SJSA1 (cell line): Measurements from ENCODE around the gene OR8S1. TPM values are rescaled to one million over a fixed set of nuclear protein-coding genes. Genes with fewer than 3 reads are reported as not detected.
"Not testable (repeated sequence)": the region's sequence is repeated elsewhere in the genome, so short reads cannot be mapped to it uniquely, and the experiment has no call there.

ENCODE experiments used
- DNase-seq, 2 experiments: peaks; one replicate each; pipeline ENCODE4 v3.0.0-alpha.2; 2015 to 2020; ENCODE audit warnings: low spot score in 2 of 2, low read depth in 1 of 2
- H3K27ac ChIP-seq: fragments of 250-450 bp; sonication (Bioruptor Pico); 2 replicates; pipeline ENCODE4 v1.5.1; 2020; ENCODE audit warnings: mild to moderate bottlenecking, moderate library complexity
- H3K27me3 ChIP-seq: fragments of 250-450 bp; sonication (Bioruptor Pico); replicated peaks from 2 replicates; pipeline ENCODE4 v1.5.1; 2020; ENCODE audit warnings: mild to moderate bottlenecking, moderate library complexity
- H3K36me3 ChIP-seq: fragments of 250-450 bp; sonication (Bioruptor Pico); 2 replicates; pipeline ENCODE4 v1.5.1; 2020; ENCODE audit warnings: mild to moderate bottlenecking
- H3K4me1 ChIP-seq: fragments of 250-450 bp; sonication (Bioruptor Pico); replicated peaks from 2 replicates; pipeline ENCODE4 v1.6.1; 2021; ENCODE audit warnings: mild to moderate bottlenecking
- H3K4me3 ChIP-seq: fragments of 250-450 bp; sonication (Bioruptor Pico); 2 replicates; pipeline ENCODE4 v1.5.1; 2020; ENCODE audit warnings: mild to moderate bottlenecking
- H3K9me3 ChIP-seq: fragments of 250-450 bp; sonication (Bioruptor Pico); replicated peaks from 2 replicates; pipeline ENCODE4 v1.5.1; 2020; ENCODE audit warnings: mild to moderate bottlenecking
- total RNA-seq: library from RNA; depleted of rRNA; stranded (reverse); fragments of >200 nt; shearing (Covaris generic); gene quantifications from 2 replicates; pipeline ENCODE4 v1.2.3, GENCODE V29; 2014

OR8S1 gene
- total RNA-seq, 1 experiment from 2014 or later: not detected

- no peaks in the 10 kb centered on the region for H3K4me1 ChIP-seq
- peaks cover 14% of the 10 kb centered on the region for H3K27me3 ChIP-seq
- no peaks in the 10 kb centered on the region for H3K36me3 ChIP-seq
- no peaks in the 10 kb centered on the region for H3K9me3 ChIP-seq
- no peak overlapping the region for H3K27ac ChIP-seq
- no peak overlapping the region for H3K4me3 ChIP-seq
- no peak for DNase-seq
Measured at GRCh38 chr12:48527891-48528670, 2.6 kb downstream of the OR8S1 start.

DNA sequence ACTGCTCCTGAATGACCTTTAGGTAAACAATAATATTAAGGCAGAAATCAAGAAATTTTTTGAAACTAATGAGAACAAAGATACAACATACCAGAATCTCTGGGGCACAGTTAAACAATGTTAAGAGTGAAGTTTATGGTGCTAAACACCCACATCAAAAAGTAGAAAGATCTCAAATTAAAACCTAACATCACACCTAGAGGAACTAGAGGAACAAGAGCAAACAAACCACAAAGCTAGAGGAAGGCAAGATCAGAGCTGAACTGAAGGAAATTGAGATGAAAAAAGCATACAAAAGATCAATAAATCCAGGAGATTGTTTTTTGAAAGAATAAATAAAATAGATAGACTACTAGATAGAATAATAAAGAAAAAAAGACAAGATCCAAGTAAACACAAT is 7.2 kb downstream of the OR8S1 start:
- Histone ChIP-seq H3K4me1 (no peaks in the 10 kb centered on the region), H3K27me3 (peaks cover 8% of the 10 kb centered on the region; the same call in 1 of the 2 replicates)
- no peak for DNase-seq

GRCh38 chr12:48536602-48537001 is 11.2 kb downstream of the OR8S1 start:
- no peaks in the 10 kb centered on the region for H3K4me1 ChIP-seq
- no peak for DNase-seq

More for the DNA sequence above, 7.2 kb downstream of the OR8S1 start:
- Histone ChIP-seq H3K36me3 (no peaks in the 10 kb centered on the region), H3K27ac (no peak overlapping the region), H3K9me3 (no peaks in the 10 kb centered on the region), H3K4me3 (no peak overlapping the region)

DNA sequence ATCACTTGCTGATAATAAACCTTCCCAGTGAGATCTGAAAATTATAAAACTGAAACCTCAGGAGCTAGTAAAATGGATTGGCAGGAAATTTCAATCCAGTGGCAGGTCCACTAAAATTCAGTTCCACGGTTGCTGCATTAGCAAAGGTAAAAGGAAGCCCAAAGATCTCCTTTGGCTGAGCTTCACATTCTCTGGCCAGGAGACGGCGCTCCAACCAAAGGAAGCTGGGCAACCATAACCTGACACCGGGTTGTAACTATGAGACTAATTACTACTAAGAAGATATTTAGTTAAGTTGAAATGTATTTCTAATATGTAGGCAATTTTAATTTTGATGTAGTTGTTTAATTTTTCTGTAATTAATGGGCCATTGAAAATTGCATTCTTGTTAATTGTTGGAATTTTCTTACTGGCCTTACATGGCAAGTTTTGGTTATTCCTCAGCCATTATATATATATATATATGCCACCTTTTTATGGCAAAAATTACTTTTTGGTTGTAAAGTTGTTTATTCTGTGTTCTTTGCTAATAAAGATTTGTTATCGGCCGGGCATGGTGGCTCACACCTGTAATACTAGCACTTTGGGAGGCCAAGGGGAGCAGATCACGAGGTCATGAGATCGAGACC is 17.0 kb downstream of the OR8S1 start:
- no peaks in the 10 kb centered on the region for H3K36me3 ChIP-seq
- H3K27ac ChIP-seq: no peak overlapping the region
- H3K4me3 ChIP-seq: no peak overlapping the region
- H3K4me1 ChIP-seq: no peaks in the 10 kb centered on the region
- DNase-seq: peak in 1 of 2 experiments; percentile 25
- H3K9me3 ChIP-seq: no peaks in the 10 kb centered on the region
- peaks cover 4% of the 10 kb centered on the region; the same call in 1 of the 2 replicates for H3K27me3 ChIP-seq

More at GRCh38 chr12:48536602-48537001, 11.2 kb downstream of the OR8S1 start:
- no peak overlapping the region for H3K4me3 ChIP-seq
- no peaks in the 10 kb centered on the region for H3K36me3 ChIP-seq
- H3K27me3 ChIP-seq: no peaks in the 10 kb centered on the region
- H3K9me3 ChIP-seq: no peaks in the 10 kb centered on the region
- H3K27ac ChIP-seq: no peak overlapping the region

DNA sequence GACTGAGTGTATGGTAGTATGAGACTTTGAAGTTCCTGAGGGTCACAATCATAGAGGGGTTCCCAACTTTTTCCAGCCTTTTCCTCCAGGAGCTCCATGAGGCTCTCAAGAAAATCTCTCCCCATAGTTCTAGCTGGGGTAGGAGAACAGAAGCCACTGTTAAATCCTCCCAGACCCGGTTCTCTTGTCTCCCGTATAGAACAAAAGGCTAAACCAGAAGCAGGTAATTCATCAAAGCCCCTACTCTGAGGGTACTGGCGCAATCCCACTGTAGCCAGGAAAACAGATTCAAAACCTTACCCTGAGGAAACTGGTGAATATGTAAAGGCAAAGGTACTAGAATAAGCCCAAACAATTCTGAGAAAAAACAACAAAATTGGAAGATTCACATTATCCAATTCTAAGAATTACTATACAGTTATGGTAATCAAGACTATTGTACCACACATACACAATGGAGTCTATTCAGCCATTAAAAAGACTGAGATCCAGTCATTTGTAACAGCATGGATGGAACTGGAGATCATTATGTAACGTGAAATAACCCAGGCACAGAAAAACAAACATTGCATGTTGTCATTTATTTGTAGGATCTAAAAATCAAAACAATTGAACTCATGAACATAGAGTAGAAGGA is 20.5 kb downstream of the OR8S1 start:
- H3K9me3 ChIP-seq: no peaks in the 10 kb centered on the region
- peaks cover 4% of the 10 kb centered on the region; the same call in 1 of the 2 replicates for H3K27me3 ChIP-seq
- no peaks in the 10 kb centered on the region for H3K36me3 ChIP-seq
- no peak overlapping the region for H3K27ac ChIP-seq
- no peak overlapping the region for H3K4me3 ChIP-seq
- no peak for DNase-seq
- no peaks in the 10 kb centered on the region for H3K4me1 ChIP-seq

- H3K4me3 ChIP-seq, H3K27ac ChIP-seq, DNase-seq: not testable (repeated sequence)
Measured at GRCh38 chr12:48547012-48547411, 21.6 kb downstream of the OR8S1 start.

DNA sequence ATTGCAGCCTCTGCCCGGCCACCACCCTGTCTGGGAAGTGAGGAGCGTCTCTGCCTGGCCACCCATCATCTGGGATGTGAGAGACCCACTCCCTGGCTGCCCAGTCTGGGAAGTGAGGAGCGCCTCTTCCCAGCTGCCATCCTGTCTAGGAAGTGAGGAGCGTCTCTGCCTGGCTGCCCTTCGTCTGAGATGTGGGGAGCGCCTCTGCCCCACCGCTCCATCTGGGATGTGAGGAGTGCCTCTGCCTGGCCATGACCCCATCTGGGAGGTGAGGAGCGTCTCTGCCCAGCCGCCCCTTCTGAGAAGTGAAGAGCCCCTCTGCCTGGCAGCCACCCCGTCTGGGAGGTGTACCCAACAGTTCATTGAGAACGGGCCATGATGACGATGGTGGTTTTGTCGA is 26.2 kb downstream of the OR8S1 start:
- H3K27ac ChIP-seq: not testable (repeated sequence)

More at GRCh38 chr12:48547012-48547411, 21.6 kb downstream of the OR8S1 start:
- H3K9me3 ChIP-seq, H3K27me3 ChIP-seq, H3K4me1 ChIP-seq, H3K36me3 ChIP-seq: not testable (repeated sequence)

DNA sequence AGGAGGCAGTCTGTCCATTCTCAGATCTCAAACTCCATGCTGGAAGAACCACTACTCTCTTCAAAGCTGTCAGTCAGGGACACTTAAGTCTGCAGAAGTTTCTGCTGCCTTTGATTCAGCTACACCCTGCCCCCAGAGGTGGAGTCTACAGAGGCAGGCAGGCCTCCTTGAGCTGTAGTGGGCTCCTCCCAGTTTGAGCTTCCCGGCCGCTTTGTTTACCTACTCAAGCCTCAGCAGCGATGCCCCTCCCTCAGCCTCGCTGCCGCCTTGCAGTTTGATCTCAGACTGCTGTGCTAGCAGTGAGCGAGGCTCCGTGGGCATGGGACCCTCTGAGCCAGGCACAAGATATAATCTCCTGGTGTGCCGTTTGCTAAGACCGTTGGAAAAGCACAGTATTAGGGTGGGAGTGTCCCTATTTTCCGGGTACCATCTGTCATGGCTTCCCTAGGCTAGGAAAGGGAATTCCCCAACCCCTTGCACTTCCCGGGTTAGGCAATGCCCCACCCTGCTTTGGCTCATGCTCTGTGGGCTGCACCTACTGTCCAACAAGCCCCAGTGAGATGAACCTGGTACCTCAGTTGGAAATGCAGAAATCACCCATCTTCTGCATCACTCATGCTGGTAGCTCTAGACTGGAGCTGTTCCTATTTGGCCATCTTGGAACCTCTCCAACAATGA is 28.4 kb downstream of the OR8S1 start:
- H3K4me1 ChIP-seq, H3K4me3 ChIP-seq, H3K27ac ChIP-seq, H3K36me3 ChIP-seq, DNase-seq, H3K27me3 ChIP-seq, H3K9me3 ChIP-seq: not testable (repeated sequence)

More for the DNA sequence above, 26.2 kb downstream of the OR8S1 start:
- H3K9me3 ChIP-seq, H3K4me3 ChIP-seq, H3K4me1 ChIP-seq, H3K27me3 ChIP-seq, H3K36me3 ChIP-seq, DNase-seq: not testable (repeated sequence)

GRCh38 chr12:48556631-48557030 is 31.2 kb downstream of the OR8S1 start:
- H3K4me3 ChIP-seq: no peak overlapping the region
- H3K27me3 ChIP-seq: no peaks in the 10 kb centered on the region; the same call in 1 of the 2 replicates
- H3K9me3 ChIP-seq: no peaks in the 10 kb centered on the region
- H3K4me1 ChIP-seq: no peaks in the 10 kb centered on the region
- H3K27ac ChIP-seq: no peak overlapping the region
- DNase-seq: no peak
- H3K36me3 ChIP-seq: no peaks in the 10 kb centered on the region

- H3K4me1 ChIP-seq: no peaks in the 10 kb centered on the region
- no peaks in the 10 kb centered on the region for H3K9me3 ChIP-seq
Measured at GRCh38 chr12:48557919-48558318, 32.5 kb downstream of the OR8S1 start.

GRCh38 chr12:48567731-48568130 is 42.3 kb downstream of the OR8S1 start:
- no peaks in the 10 kb centered on the region for H3K9me3 ChIP-seq
- DNase-seq: no peak

More at GRCh38 chr12:48557919-48558318, 32.5 kb downstream of the OR8S1 start:
- Histone ChIP-seq H3K4me3 (no peak overlapping the region), H3K27me3 (no peaks in the 10 kb centered on the region; the same call in 1 of the 2 replicates), H3K27ac (no peak overlapping the region), H3K36me3 (no peaks in the 10 kb centered on the region)
- DNase-seq: no peak

DNA sequence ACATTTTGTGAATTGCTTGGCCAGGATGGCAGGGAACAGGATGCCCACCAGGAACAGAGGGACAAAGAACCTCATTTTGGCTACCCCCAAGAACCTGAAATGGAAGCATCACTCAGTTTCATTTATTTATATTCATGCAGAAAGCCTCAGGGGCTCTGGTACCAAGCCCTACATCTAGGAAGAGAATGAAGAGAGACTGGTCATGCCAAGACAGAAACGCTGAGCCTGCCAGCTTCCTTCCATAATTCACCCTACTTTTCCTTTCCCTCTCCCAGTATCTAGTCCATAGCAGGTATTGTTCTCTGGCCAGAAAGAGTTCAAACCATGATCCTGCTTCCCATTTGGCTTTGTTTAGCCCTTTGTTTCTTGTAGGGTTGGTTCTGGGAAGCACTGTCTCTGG is 44.5 kb downstream of the OR8S1 start, which contains the start of gene LALBA:
LALBA (minus strand) TSS at position 101 of the 400 bp plus-strand sequence; CDS start at position 75, 26 bp downstream.
- no peak within 1 kb of the TSS for H3K27ac ChIP-seq
- no peaks in the 10 kb centered on the region for H3K4me1 ChIP-seq
- DNase-seq: no peak
- no peak within 1 kb of the TSS for H3K4me3 ChIP-seq
- no peaks in the 10 kb centered on the region for H3K36me3 ChIP-seq
- H3K9me3 ChIP-seq: no peaks in the 10 kb centered on the region
- 0 out of 2 replicates have a peak, but pooled peaks cover 13% of the 10 kb centered on the region for H3K27me3 ChIP-seq

More at GRCh38 chr12:48567731-48568130, 42.3 kb downstream of the OR8S1 start:
- Histone ChIP-seq H3K27ac (no peak overlapping the region), H3K27me3 (0 out of 2 replicates have a peak, but pooled peaks cover 13% of the 10 kb centered on the region), H3K4me1 (no peaks in the 10 kb centered on the region), H3K4me3 (no peak overlapping the region), H3K36me3 (no peaks in the 10 kb centered on the region)

- H3K27ac ChIP-seq: no peak overlapping the region
- H3K9me3 ChIP-seq: no peaks in the 10 kb centered on the region
- H3K36me3 ChIP-seq: no peaks in the 10 kb centered on the region
- H3K27me3 ChIP-seq: 0 out of 2 replicates have a peak, but pooled peaks cover 5% of the 10 kb centered on the region
- no peaks in the 10 kb centered on the region for H3K4me1 ChIP-seq
- no peak for DNase-seq
- no peak overlapping the region for H3K4me3 ChIP-seq
Measured at GRCh38 chr12:48572326-48572725, 46.9 kb downstream of the OR8S1 start.
